GM10248 (cell line): Measurements from ENCODE around the gene CUL9.

Experiments
- CTCF ChIA-PET: fragments of 300-600 bp; sonication (Branson Sonifier 250); formaldehyde crosslinking; extraction: SDS; loops from one replicate; lab custom pipeline; 2021; ENCODE audit warnings: antibody characterized with exemption; lab: Yijun Ruan, JAX
- POLR2A ChIA-PET: fragments of 350-650 bp; sonication (Branson Sonifier 250); formaldehyde crosslinking; extraction: SDS; loops from one replicate; lab custom pipeline; 2020; ENCODE audit warnings: antibody characterized with exemption; lab: Yijun Ruan, JAX
- DNase-seq: peaks from one replicate; pipeline ENCODE4 v3.0.0; 2012; ENCODE audit errors: extremely low spot score
- CTCF ChIP-seq: IDR thresholded peaks from 2 replicates; pipeline ENCODE4 v1.5.1; 2012; ENCODE audit warnings: mild to moderate bottlenecking, low read depth; ENCODE audit errors: extremely low read depth, missing control alignments, control extremely low read depth

CUL9 gene

GRCh38 chr6:43178150-43178549 is 3.8 kb upstream of the CUL9 start:
- no peak for TF ChIP-seq CTCF
- ChIA-PET POLR2A (interaction anchor here (0.6 kb wide), 1 partner anchor 307 kb away, joined by 4 read pairs; no protein-coding TSS in a partner anchor), CTCF (no interaction called here)
- no peak for DNase-seq

GRCh38 chr6:43178951-43179830 is 2.8 kb upstream of the CUL9 start:
- ChIA-PET POLR2A (interaction anchor here (0.6 kb wide), 1 partner anchor 410 kb away, joined by 7 read pairs; no protein-coding TSS in a partner anchor), CTCF (no interaction called here)
- DNase-seq = no peak
- TF ChIP-seq CTCF = no peak

GRCh38 chr6:43180058-43180457 is 1.9 kb upstream of the CUL9 start:
- CTCF ChIA-PET = interaction anchor here (0.8 kb wide), 2 partner anchors 9 to 36 kb away, joined by 3 to 4 read pairs; no protein-coding TSS in a partner anchor
- no peak for DNase-seq
- no peak for TF ChIP-seq CTCF
- POLR2A ChIA-PET = interaction anchor here (0.6 kb wide), 2 partner anchors 264 to 411 kb away, joined by 5 to 7 read pairs; no protein-coding TSS in a partner anchor

- TF ChIP-seq CTCF = no peak
- POLR2A ChIA-PET = interaction anchor here (0.6 kb wide), 1 partner anchor 185 kb away, joined by 3 read pairs; no protein-coding TSS in a partner anchor
- no peak for DNase-seq
- CTCF ChIA-PET = no interaction called here
Measured at GRCh38 chr6:43180985-43181384, 1.0 kb upstream of the CUL9 start.

- no peak for DNase-seq
- ChIA-PET POLR2A (interaction anchor here (0.6 to 1.0 kb wide), 2 partner anchors 43 to 186 kb away, joined by 3 read pairs; no protein-coding TSS in a partner anchor), CTCF (interaction anchor here (0.8 to 1.0 kb wide), 3 partner anchors 11 to 47 kb away, joined by 3 read pairs; partner anchors contain the start of genes DNPH1 and SRF)
- no peak for TF ChIP-seq CTCF
Measured at GRCh38 chr6:43181621-43181941, 415 bp upstream of the CUL9 start.

- ChIA-PET CTCF (interaction anchor here (0.6 to 0.9 kb wide), 2 partner anchors 8 to 47 kb away, joined by 3 read pairs; no protein-coding TSS in a partner anchor), POLR2A (interaction anchor here (0.6 kb wide), 1 partner anchor 146 kb away, joined by 3 read pairs; no protein-coding TSS in a partner anchor)
- no peak for TF ChIP-seq CTCF
- no peak for DNase-seq
Measured at GRCh38 chr6:43183441-43183840, 1.4 kb downstream of the CUL9 start.
